NCI-H460 (cell line): ENCODE data around the gene MRM1. TPM values are rescaled to one million over a fixed set of nuclear protein-coding genes. Genes with fewer than 3 reads are reported as not detected.

ENCODE experiments used
- total RNA-seq: library from RNA; depleted of rRNA; stranded (reverse); fragments of >200 nt; shearing (Covaris generic); gene quantifications from 2 replicates; pipeline ENCODE4 v1.2.3, GENCODE V29; 2014; rRNA removed

Gene MRM1
- total RNA-seq, 1 experiment from 2014 or later, result 8.2 TPM

Other genes starting within 250 kb of the MRM1 start
- gene TBC1D3H, start 213.1 kb upstream of the MRM1 start, total RNA-seq, result not detected in 2 replicates
- 56.7 and 63.8 TPM in 2 replicates for gene ZNHIT3, start 114.9 kb upstream of the MRM1 start, total RNA-seq
- 64.9 and 68.0 TPM in 2 replicates for gene MYO19, start 66.7 kb upstream of the MRM1 start, total RNA-seq
- gene PIGW, start 66.6 kb upstream of the MRM1 start, total RNA-seq, result 9.1 and 12.6 TPM in 2 replicates
- 51.5 and 59.2 TPM in 2 replicates for gene GGNBP2, start 56.7 kb upstream of the MRM1 start, total RNA-seq
- gene DHRS11, start 9.7 kb upstream of the MRM1 start, total RNA-seq, result 10.0 and 11.3 TPM in 2 replicates